AG04449 (cell line): ENCODE data around the gene MXD4.

Experiments used
- CTCF ChIA-PET: fragments of 350-600 bp; formaldehyde crosslinking; extraction: SDS; loops from one replicate; lab custom pipeline; 2021; ENCODE audit warnings: antibody characterized with exemption; lab: Yijun Ruan, JAX
- POLR2A ChIA-PET: fragments of 400-600, 350-600 bp; formaldehyde crosslinking; extraction: SDS; loops from one replicate; lab custom pipeline; 2020; ENCODE audit warnings: antibody characterized with exemption, inconsistent platforms; lab: Yijun Ruan, JAX
- DNase-seq: peaks from one replicate; pipeline ENCODE4 v3.0.0-alpha.2; 2010; ENCODE audit warnings: low read depth, low spot score
- H3K4me3 ChIP-seq: 2 replicates; pipeline ENCODE4 v1.5.1; 2011; ENCODE audit warnings: low read depth, mild to moderate bottlenecking, control low read depth, low read length
- CTCF ChIP-seq: IDR thresholded peaks from one replicate; pipeline ENCODE4 v1.5.1; 2011; ENCODE audit warnings: mild to moderate bottlenecking, moderate library complexity, low read length, control low read depth, inconsistent platforms; ENCODE audit not compliant: insufficient read depth; ENCODE audit errors: missing control alignments

MXD4 gene

GRCh38 chr4:2254665-2255500 lies 7.0 kb downstream of the MXD4 start:
- ChIA-PET CTCF (no interaction called here), POLR2A (no interaction called here)
- TF ChIP-seq CTCF, result no peak
- no peak for DNase-seq
- H3K4me3 ChIP-seq, result no peak overlapping the region

GRCh38 chr4:2253160-2254084 lies 8.5 kb downstream of the MXD4 start:
- ChIA-PET POLR2A (no interaction called here), CTCF (no interaction called here)
- no peak overlapping the region for H3K4me3 ChIP-seq
- no peak for TF ChIP-seq CTCF
- no peak for DNase-seq

- CTCF ChIA-PET, result interaction anchor here (1.0 kb wide), 1 partner anchor 9 kb away, joined by 4 read pairs; no protein-coding TSS in a partner anchor
- no peak overlapping the region for H3K4me3 ChIP-seq
- POLR2A ChIA-PET, result no interaction called here
- no peak for DNase-seq
- no peak for TF ChIP-seq CTCF
Observed at GRCh38 chr4:2252530-2253091, 9.3 kb downstream of the MXD4 start.

GRCh38 chr4:2251795-2252529 lies 9.9 kb downstream of the MXD4 start:
- DNase-seq, result no peak
- ChIA-PET POLR2A (no interaction called here), CTCF (interaction anchor here (1.0 kb wide), 1 partner anchor 8 kb away, joined by 4 read pairs; no protein-coding TSS in a partner anchor)
- no peak for TF ChIP-seq CTCF
- H3K4me3 ChIP-seq, result no peak overlapping the region

- no peak for DNase-seq
- H3K4me3 ChIP-seq, result no peak overlapping the region
- no peak for TF ChIP-seq CTCF
- CTCF ChIA-PET, result no interaction called here
- POLR2A ChIA-PET, result interaction anchor here (1.0 kb wide), 1 partner anchor 11 kb away, joined by 4 read pairs; the partner anchor contains the start of gene MXD4
Observed at GRCh38 chr4:2251073-2251794, 10.7 kb downstream of the MXD4 start.
